Esophagus squamous epithelium (tissue), 5 donors: ENCODE results near the gene CDH13. TPM values are rescaled to one million over a fixed set of nuclear protein-coding genes. Genes with fewer than 3 reads are reported as not detected.

Source experiments
- DNase-seq: peaks from one replicate; lab custom pipeline; 2025; lab: John Stamatoyannopoulos, UW
- H3K27ac ChIP-seq, 4 donors: fragments of 200-600 bp; sonication (generic); one replicate each; pipeline ENCODE4 v1.5.1; 2016 to 2019; ENCODE audit warnings: mild to moderate bottlenecking in 1 of 4
- H3K27me3 ChIP-seq, 4 donors: fragments of 200-600 bp; sonication (generic); 1 replicate in 3 of 4; 2 replicates in 1 of 4; pipeline versions ENCODE4 v1.5.1 to v1.6.0; 2017 to 2021; ENCODE audit warnings: antibody characterized with exemption in 1 of 4
- H3K36me3 ChIP-seq, 3 donors: fragments of 200-600 bp; sonication (generic); one replicate each; pipeline ENCODE4 v1.5.1; 2016 to 2019
- H3K4me1 ChIP-seq, 3 donors: fragments of 200-600 bp; sonication (generic); one replicate each; pipeline ENCODE4 v1.5.1; 2017 to 2019
- H3K4me3 ChIP-seq, 4 donors: fragments of 200-600 bp; sonication (generic); 1 replicate in 3 of 4; 2 replicates in 1 of 4; pipeline ENCODE4 v1.5.1; 2016 to 2019; ENCODE audit warnings: mild to moderate bottlenecking in 2 of 4, moderate library complexity in 1 of 4
- H3K9me3 ChIP-seq, 3 donors: fragments of 200-600 bp; sonication (generic); one replicate each; pipeline ENCODE4 v1.5.1; 2016 to 2019
- POLR2A ChIP-seq, 4 donors: fragments of 450-650 bp; IDR thresholded peaks; one replicate each; pipeline ENCODE4 v1.6.1; 2017; ENCODE audit warnings: antibody characterized with exemption in 4 of 4, mild to moderate bottlenecking in 4 of 4, moderate library complexity in 3 of 4
- WGBS, 2 donors: methylation state at CpG; one replicate each; pipeline ENCODE4 v1.1.5; 2018; 5-methylcytosine and 5-hydroxymethylcytosine counted together
- intact Hi-C: fragments of 100-400 bp; cut with DNase I; formaldehyde crosslinking; loops from one replicate; pipeline ENCODE4 v1.15.0; 2022
- total RNA-seq, 4 donors: library from RNA; depleted of rRNA; stranded (reverse); fragments of >200 nt; gene quantifications; one replicate each; pipeline ENCODE4 v1.1.0, GENCODE V29; 2016
- TF ChIP-seq, protein P1 (sequence below), 6 experiments: fragments of 450-650 bp in 4 of 6; fragments of 200-600 bp in 2 of 6; sonication (generic) in 2 of 6; IDR thresholded peaks; one replicate each; pipeline ENCODE4 v1.5.1; 2016 to 2019; ENCODE audit warnings: antibody characterized with exemption in 6 of 6, mild to moderate bottlenecking in 4 of 6, moderate library complexity in 4 of 6
- donor health status: DM: yes; HTN: yes; CAD: no.

Gene CDH13
- total RNA-seq, 4 donors from 2014 or later = 6.9 to 31.9 (median 21.1) TPM

- 61 to 76% methylated on average over 10 of the region's 10 CpGs for WGBS, 2 donors
- DNase-seq = no peak
- Histone ChIP-seq H3K36me3 (no peaks in the 10 kb centered on the region), H3K4me3 (no peak overlapping the region), H3K9me3 (peaks cover 0 to 11% (median 6%) of the 10 kb centered on the region in 3 donors), H3K27me3 (no peaks in the 10 kb centered on the region), H3K4me1 (no peaks in the 10 kb centered on the region), H3K27ac (no peak overlapping the region)
- intact Hi-C loops = no loop called here
- no peak for TF ChIP-seq POLR2A (IDR thresholded peaks at IDR 0.05)
- TF ChIP-seq, protein P1, sequence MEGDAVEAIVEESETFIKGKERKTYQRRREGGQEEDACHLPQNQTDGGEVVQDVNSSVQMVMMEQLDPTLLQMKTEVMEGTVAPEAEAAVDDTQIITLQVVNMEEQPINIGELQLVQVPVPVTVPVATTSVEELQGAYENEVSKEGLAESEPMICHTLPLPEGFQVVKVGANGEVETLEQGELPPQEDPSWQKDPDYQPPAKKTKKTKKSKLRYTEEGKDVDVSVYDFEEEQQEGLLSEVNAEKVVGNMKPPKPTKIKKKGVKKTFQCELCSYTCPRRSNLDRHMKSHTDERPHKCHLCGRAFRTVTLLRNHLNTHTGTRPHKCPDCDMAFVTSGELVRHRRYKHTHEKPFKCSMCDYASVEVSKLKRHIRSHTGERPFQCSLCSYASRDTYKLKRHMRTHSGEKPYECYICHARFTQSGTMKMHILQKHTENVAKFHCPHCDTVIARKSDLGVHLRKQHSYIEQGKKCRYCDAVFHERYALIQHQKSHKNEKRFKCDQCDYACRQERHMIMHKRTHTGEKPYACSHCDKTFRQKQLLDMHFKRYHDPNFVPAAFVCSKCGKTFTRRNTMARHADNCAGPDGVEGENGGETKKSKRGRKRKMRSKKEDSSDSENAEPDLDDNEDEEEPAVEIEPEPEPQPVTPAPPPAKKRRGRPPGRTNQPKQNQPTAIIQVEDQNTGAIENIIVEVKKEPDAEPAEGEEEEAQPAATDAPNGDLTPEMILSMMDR (IDR thresholded peaks at IDR 0.05) = no peak
Measured at GRCh38 chr16:83095941-83096692, 469.3 kb downstream of the CDH13 start.

DNA sequence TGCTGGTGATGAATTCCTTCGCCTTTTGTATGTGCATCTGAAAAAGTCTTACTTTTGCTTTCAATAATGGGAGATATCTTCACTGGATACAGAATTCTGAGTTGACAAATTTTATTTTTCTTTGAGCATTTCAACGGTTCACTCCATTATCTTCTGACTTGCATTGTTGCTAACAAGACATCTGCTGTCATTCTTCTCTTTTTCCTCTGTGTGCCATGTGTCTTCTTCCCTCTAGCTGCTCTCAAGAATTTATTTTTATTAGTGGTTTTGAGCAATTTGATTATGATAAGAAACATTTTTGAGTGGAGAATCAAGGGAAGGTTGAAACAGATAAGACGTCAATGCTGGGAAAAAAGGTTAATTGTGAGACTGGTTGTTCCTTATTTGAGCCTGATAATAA is 471.8 kb downstream of the CDH13 start:
- no peak overlapping the region for H3K27ac ChIP-seq
- DNase-seq = no peak
- peaks cover 0 to 11% (median 6%) of the 10 kb centered on the region in 3 donors for H3K9me3 ChIP-seq
- TF ChIP-seq, protein P1 (IDR thresholded peaks at IDR 0.05) = no peak
- TF ChIP-seq POLR2A (IDR thresholded peaks at IDR 0.05) = no peak
- intact Hi-C loops = no loop called here
- no peaks in the 10 kb centered on the region for H3K36me3 ChIP-seq
- 89 to 91% methylated on average over 3 of the region's 3 CpGs for WGBS, 2 donors
- H3K4me3 ChIP-seq = no peak overlapping the region
- no peaks in the 10 kb centered on the region for H3K4me1 ChIP-seq
- no peaks in the 10 kb centered on the region for H3K27me3 ChIP-seq

DNA sequence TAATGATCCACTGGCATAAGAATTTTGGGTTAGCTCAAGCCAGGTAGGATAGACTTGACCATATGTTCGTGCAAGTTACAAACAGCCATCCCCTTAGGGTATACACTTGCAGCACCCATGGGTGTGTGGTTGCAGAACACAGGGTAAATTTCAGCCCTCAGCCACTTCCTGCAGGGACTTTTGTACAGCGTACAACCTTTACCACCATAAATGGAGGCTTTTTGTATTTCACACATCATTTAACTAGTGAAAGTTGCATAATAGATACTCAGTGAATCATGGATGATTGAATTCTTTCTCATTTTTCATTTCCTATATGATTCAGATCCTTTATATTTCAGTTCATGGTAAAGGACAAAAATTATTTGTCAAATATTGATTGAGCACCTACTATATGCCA is 473.9 kb downstream of the CDH13 start:
- intact Hi-C loops = no loop called here
- H3K27me3 ChIP-seq = no peaks in the 10 kb centered on the region
- TF ChIP-seq POLR2A (IDR thresholded peaks at IDR 0.05) = no peak
- H3K27ac ChIP-seq = no peak overlapping the region
- peaks cover 0 to 11% (median 6%) of the 10 kb centered on the region in 3 donors for H3K9me3 ChIP-seq
- WGBS, 2 donors = 19 to 38% methylated on average over 2 of the region's 2 CpGs
- H3K4me1 ChIP-seq = no peaks in the 10 kb centered on the region
- DNase-seq = no peak
- no peaks in the 10 kb centered on the region for H3K36me3 ChIP-seq
- no peak overlapping the region for H3K4me3 ChIP-seq

GRCh38 chr16:83102336-83102735 is 475.6 kb downstream of the CDH13 start:
- peaks cover 0 to 11% (median 6%) of the 10 kb centered on the region in 3 donors for H3K9me3 ChIP-seq
- no peak for DNase-seq
- 56 to 71% methylated on average over 6 of the region's 6 CpGs for WGBS, 2 donors
- no peaks in the 10 kb centered on the region for H3K27me3 ChIP-seq
- H3K27ac ChIP-seq = no peak overlapping the region
- H3K36me3 ChIP-seq = no peaks in the 10 kb centered on the region
- H3K4me1 ChIP-seq = no peaks in the 10 kb centered on the region
- TF ChIP-seq, protein P1 (IDR thresholded peaks at IDR 0.05) = no peak
- no peak for TF ChIP-seq POLR2A (IDR thresholded peaks at IDR 0.05)
- intact Hi-C loops = no loop called here
- no peak overlapping the region for H3K4me3 ChIP-seq

GRCh38 chr16:83105279-83106077 is 478.7 kb downstream of the CDH13 start:
- Histone ChIP-seq H3K4me3 (no peak overlapping the region), H3K27me3 (no peaks in the 10 kb centered on the region), H3K27ac (no peak overlapping the region), H3K9me3 (no peaks in the 10 kb centered on the region), H3K4me1 (no peaks in the 10 kb centered on the region), H3K36me3 (no peaks in the 10 kb centered on the region)
- WGBS, 2 donors = 48 to 56% methylated on average over 8 to 9 of the region's 9 CpGs
- TF ChIP-seq, protein P1 (IDR thresholded peaks at IDR 0.05) = no peak
- no peak for TF ChIP-seq POLR2A (IDR thresholded peaks at IDR 0.05)
- DNase-seq = no peak
- intact Hi-C loops = no loop called here
